ENCODE measurements around the gene CTF1. TPM values are rescaled to one million over a fixed set of nuclear protein-coding genes. Genes with fewer than 3 reads are reported as not detected.
A peak's percentile ranks its signal among the peaks of the same experiment; 100 is the strongest.

CTF1 gene
- total RNA-seq, 2 experiments from 2014 or later = 0.09 to 0.46 TPM

DNA sequence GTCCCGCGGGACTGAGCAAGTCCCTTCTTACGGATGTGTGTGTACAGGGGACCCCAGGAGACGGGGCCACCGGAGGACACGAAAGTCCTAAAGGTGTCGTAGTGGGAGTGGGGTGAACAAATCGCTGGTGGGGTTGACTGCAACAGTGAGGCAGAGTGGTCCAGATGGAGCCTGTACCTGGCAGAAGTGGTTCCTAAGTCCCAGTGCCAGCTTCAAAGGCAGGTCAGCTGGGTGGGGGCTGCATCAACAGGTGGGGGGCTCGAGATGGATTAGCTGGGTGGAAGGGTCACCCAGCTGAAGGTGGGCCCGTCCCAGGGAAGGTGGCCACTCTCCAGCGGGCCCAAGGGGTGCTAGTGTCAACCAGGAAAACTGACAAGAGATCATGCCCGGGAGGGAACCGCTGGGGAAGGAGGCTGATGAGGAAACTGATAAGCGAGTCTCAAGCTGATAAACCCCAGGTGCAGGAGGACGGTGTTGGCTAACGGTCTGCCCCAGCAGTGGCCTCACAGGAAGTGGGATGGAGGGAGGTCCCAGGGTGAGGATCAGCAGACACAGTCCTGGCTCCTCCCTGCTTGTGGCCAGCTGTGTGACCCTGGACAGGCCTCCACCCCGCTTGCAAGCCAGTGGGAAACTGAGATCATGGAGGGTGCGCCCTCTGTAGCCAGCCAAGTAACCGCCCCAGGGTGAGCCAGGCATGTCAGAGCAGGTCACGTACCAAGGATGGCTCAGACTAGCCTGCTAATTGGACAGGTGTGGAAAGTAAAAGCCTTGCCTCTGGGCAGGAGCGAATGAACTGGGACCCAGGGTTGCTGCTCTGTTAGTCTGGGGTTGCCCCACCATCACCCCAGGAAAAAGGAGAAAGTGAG is 53.5 kb downstream of the CTF1 start:
- TF ChIP-seq EZH2phosphoT487 (IDR thresholded peaks at IDR 0.05; ENCODE audit: borderline replicate concordance, low read depth, low read length) = no peak
- TF ChIP-seq, protein P1, sequence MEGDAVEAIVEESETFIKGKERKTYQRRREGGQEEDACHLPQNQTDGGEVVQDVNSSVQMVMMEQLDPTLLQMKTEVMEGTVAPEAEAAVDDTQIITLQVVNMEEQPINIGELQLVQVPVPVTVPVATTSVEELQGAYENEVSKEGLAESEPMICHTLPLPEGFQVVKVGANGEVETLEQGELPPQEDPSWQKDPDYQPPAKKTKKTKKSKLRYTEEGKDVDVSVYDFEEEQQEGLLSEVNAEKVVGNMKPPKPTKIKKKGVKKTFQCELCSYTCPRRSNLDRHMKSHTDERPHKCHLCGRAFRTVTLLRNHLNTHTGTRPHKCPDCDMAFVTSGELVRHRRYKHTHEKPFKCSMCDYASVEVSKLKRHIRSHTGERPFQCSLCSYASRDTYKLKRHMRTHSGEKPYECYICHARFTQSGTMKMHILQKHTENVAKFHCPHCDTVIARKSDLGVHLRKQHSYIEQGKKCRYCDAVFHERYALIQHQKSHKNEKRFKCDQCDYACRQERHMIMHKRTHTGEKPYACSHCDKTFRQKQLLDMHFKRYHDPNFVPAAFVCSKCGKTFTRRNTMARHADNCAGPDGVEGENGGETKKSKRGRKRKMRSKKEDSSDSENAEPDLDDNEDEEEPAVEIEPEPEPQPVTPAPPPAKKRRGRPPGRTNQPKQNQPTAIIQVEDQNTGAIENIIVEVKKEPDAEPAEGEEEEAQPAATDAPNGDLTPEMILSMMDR (conservative IDR thresholded peaks at IDR 0.05; ENCODE audit: low read length) = peak; percentile 68
- no peaks in the 10 kb centered on the region for H3K79me2 ChIP-seq (ENCODE audit: insufficient read depth, low read depth, low read length)
- no peaks in the 10 kb centered on the region for H3K9me3 ChIP-seq (ENCODE audit: low read length)
- ChIA-PET POLR2A (no interaction called here), CTCF (ENCODE audit: unreplicated experiment) (interaction anchor here (0.6 kb wide), 1 partner anchor 415 kb away, joined by 19 read pairs; no protein-coding TSS in a partner anchor)
- peak overlapping the region; percentile 72 for H3K4me3 ChIP-seq (ENCODE audit: low read depth, low read length, poor library complexity, severe bottlenecking)
- H3K4me2 ChIP-seq (ENCODE audit: low read length) = peak overlapping the region; percentile 77
- peaks cover 34% of the 10 kb centered on the region for H3K4me1 ChIP-seq (ENCODE audit: insufficient read depth, low read length, poor library complexity, severe bottlenecking)
- no TSS peak for BruUV-seq (replicated peaks)
- 0 out of 2 replicates have a peak, but pooled peaks cover 3% of the 10 kb centered on the region for H3K36me3 ChIP-seq (ENCODE audit: insufficient read depth, low read length)
- peak; percentile 57 for DNase-seq (ENCODE audit: low spot score)
- no peak overlapping the region; the same call in 1 of the 2 replicates for H2AFZ ChIP-seq (ENCODE audit: low read length)
- no peaks in the 10 kb centered on the region for H4K20me1 ChIP-seq (ENCODE audit: insufficient read depth, low read length)
- H3K27ac ChIP-seq (ENCODE audit: low read depth, low read length, poor library complexity, severe bottlenecking) = peak overlapping the region; percentile 31
- intact Hi-C loops (cut with micrococcal nuclease; ENCODE audit: unreplicated experiment) = no loop called here
- no peaks in the 10 kb centered on the region for H3K9me2 ChIP-seq (ENCODE audit: insufficient read depth, low read length)

DNA sequence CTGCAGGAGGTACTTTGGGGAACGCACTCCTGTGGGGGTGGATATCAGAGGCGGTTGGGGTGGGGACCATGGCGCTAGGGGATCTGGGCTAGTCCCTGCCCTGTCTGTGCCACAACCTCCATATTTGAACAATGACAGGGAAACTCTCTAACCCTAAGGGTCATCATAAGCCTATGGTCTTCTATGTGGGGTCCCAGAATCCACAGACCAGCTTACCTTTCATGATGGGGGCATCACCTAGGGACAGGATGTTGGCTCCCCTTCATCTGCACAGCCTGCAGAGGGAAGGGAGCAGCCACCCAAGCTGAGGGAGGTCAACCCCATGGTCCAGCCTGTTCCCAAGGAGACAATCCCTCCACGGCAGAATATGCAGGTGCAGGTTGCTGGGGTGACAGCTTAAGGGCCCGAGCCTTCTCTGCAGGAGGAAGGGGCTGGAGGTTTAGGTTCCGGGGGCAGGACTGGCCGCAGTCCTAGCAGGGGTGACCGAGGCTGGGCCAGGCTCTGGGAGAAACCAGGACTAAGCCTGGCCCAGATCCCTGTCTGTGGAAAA is 54.2 kb downstream of the CTF1 start:
- Histone ChIP-seq H3K4me3 (ENCODE audit: low read depth, low read length, poor library complexity, severe bottlenecking) (peak overlapping the region; percentile 72), H3K4me1 (ENCODE audit: insufficient read depth, low read length, poor library complexity, severe bottlenecking) (peaks cover 35% of the 10 kb centered on the region), H3K9me2 (ENCODE audit: insufficient read depth, low read length) (no peaks in the 10 kb centered on the region), H2AFZ (ENCODE audit: low read length) (no peak overlapping the region), H4K20me1 (ENCODE audit: insufficient read depth, low read length) (no peaks in the 10 kb centered on the region), H3K4me2 (ENCODE audit: low read length) (peak overlapping the region; percentile 77; the same call in 1 of the 2 replicates), H3K36me3 (ENCODE audit: insufficient read depth, low read length) (no peaks in the 10 kb centered on the region), H3K79me2 (ENCODE audit: insufficient read depth, low read depth, low read length) (no peaks in the 10 kb centered on the region), H3K27ac (ENCODE audit: low read depth, low read length, poor library complexity, severe bottlenecking) (peak overlapping the region; percentile 31), H3K9me3 (ENCODE audit: low read length) (no peaks in the 10 kb centered on the region)
- no TSS peak for BruUV-seq (replicated peaks)
- ChIA-PET POLR2A (no interaction called here), CTCF (ENCODE audit: unreplicated experiment) (no interaction called here)
- DNase-seq (ENCODE audit: low spot score) = no peak
- TF ChIP-seq EZH2phosphoT487 (IDR thresholded peaks at IDR 0.05; ENCODE audit: borderline replicate concordance, low read depth, low read length) = no peak
- TF ChIP-seq, protein P1 (conservative IDR thresholded peaks at IDR 0.05; ENCODE audit: low read length) = no peak
- intact Hi-C loops (cut with micrococcal nuclease; ENCODE audit: unreplicated experiment) = no loop called here

DNA sequence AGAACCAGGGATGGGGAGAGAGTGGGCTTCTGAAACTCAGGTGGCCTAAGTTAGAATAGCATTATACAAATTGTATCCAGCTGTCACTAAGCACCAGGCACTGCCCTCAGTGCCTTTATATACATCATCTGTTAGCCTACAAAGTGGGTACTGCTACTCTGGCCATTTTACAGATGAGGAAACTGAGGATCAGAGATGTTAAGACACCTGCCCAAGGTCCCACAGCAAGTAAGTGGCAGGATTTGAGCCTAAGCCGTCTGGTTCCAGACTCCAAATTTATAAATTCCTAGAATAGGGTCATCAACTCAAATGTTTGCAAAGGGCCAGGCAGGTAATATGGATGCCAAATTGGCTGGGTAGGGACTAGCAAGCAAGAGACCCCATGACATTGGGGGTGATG is 54.8 kb downstream of the CTF1 start:
- H4K20me1 ChIP-seq (ENCODE audit: insufficient read depth, low read length) = no peaks in the 10 kb centered on the region
- H3K79me2 ChIP-seq (ENCODE audit: insufficient read depth, low read depth, low read length) = no peaks in the 10 kb centered on the region
- intact Hi-C loops (cut with micrococcal nuclease; ENCODE audit: unreplicated experiment) = no loop called here
- ChIA-PET POLR2A (no interaction called here), CTCF (ENCODE audit: unreplicated experiment) (no interaction called here)
- DNase-seq (ENCODE audit: low spot score) = no peak
- no peak overlapping the region for H3K27ac ChIP-seq (ENCODE audit: low read depth, low read length, poor library complexity, severe bottlenecking)
- H3K9me2 ChIP-seq (ENCODE audit: insufficient read depth, low read length) = no peaks in the 10 kb centered on the region
- no peak overlapping the region for H2AFZ ChIP-seq (ENCODE audit: low read length)
- no TSS peak for BruUV-seq (replicated peaks)
- H3K9me3 ChIP-seq (ENCODE audit: low read length) = no peaks in the 10 kb centered on the region
- TF ChIP-seq, protein P1 (conservative IDR thresholded peaks at IDR 0.05; ENCODE audit: low read length) = no peak
- no peak for TF ChIP-seq EZH2phosphoT487 (IDR thresholded peaks at IDR 0.05; ENCODE audit: borderline replicate concordance, low read depth, low read length)
- H3K4me3 ChIP-seq (ENCODE audit: low read depth, low read length, poor library complexity, severe bottlenecking) = no peak overlapping the region
- peaks cover 41% of the 10 kb centered on the region for H3K4me1 ChIP-seq (ENCODE audit: insufficient read depth, low read length, poor library complexity, severe bottlenecking)
- no peaks in the 10 kb centered on the region for H3K36me3 ChIP-seq (ENCODE audit: insufficient read depth, low read length)
- H3K4me2 ChIP-seq (ENCODE audit: low read length) = no peak overlapping the region

Data from OCI-LY7 (cell line).